Upper lobe of left lung (tissue), 6 donors: ENCODE data around the gene CNFN. TPM values are rescaled to one million over a fixed set of nuclear protein-coding genes. Genes with fewer than 3 reads are reported as not detected.

Experiments used
- ATAC-seq, 2 donors: fragments of 200-7000 bp; cut with Tn5 transposase; one replicate each; pipeline ENCODE4 v1.9.1; 2022; ENCODE audit warnings: mild to moderate bottlenecking in 2 of 2, moderate library complexity in 2 of 2; ENCODE audit not compliant: low FRiP score in 2 of 2
- DNase-seq, 2 donors: peaks; one replicate each; pipeline ENCODE4 v3.0.0-alpha.2; 2019 to 2020
- H3K27ac ChIP-seq, 4 donors: fragments of 200-600 bp; sonication (generic); one replicate each; pipeline ENCODE4 v1.5.1; 2016 to 2019
- H3K27me3 ChIP-seq, 4 donors: fragments of 200-600 bp; sonication (generic); one replicate each; pipeline ENCODE4 v1.5.1; 2017 to 2019
- H3K36me3 ChIP-seq, 4 donors: fragments of 200-600 bp; sonication (generic); one replicate each; pipeline ENCODE4 v1.5.1; 2016 to 2019
- H3K4me1 ChIP-seq, 4 donors: fragments of 200-600 bp; sonication (generic); one replicate each; pipeline ENCODE4 v1.5.1; 2018 to 2019
- H3K4me3 ChIP-seq, 4 donors: fragments of 200-600 bp; sonication (generic); one replicate each; pipeline ENCODE4 v1.5.1; 2017 to 2019; ENCODE audit warnings: mild to moderate bottlenecking in 2 of 4, moderate library complexity in 1 of 4
- H3K9me3 ChIP-seq, 4 donors: fragments of 200-600 bp; sonication (generic); one replicate each; pipeline ENCODE4 v1.5.1; 2018 to 2019
- CTCF ChIP-seq, 6 experiments: fragments of 450-650 bp in 4 of 6; fragments of 200-600 bp in 2 of 6; sonication (generic) in 2 of 6; IDR thresholded peaks; one replicate each; pipeline ENCODE4 v1.5.1; 2016 to 2019; ENCODE audit warnings: antibody characterized with exemption in 6 of 6
- EP300 ChIP-seq, 4 donors: sonication (generic); formaldehyde crosslinking; IDR thresholded peaks; one replicate each; pipeline ENCODE4 v1.5.1; 2017; ENCODE audit warnings: antibody characterized with exemption in 4 of 4, control low read depth in 2 of 4
- POLR2A ChIP-seq, 4 donors: fragments of 450-650 bp; IDR thresholded peaks; one replicate each; pipeline ENCODE4 v1.5.1; 2016 to 2017; ENCODE audit warnings: antibody characterized with exemption in 4 of 4, mild to moderate bottlenecking in 2 of 4
- POLR2AphosphoS5 ChIP-seq, 2 donors: sonication (generic); formaldehyde crosslinking; IDR thresholded peaks; one replicate each; pipeline ENCODE4 v1.5.1; 2017; ENCODE audit warnings: antibody characterized with exemption in 2 of 2
- WGBS, 2 donors: methylation state at CpG; one replicate each; pipeline ENCODE4 v1.1.5; 2017 to 2018; 5-methylcytosine and 5-hydroxymethylcytosine counted together
- total RNA-seq, 6 donors: library from RNA; depleted of rRNA in 4 of 6; stranded (reverse); fragments of >200 nt in 4 of 6; gene quantifications; one replicate each; pipeline versions ENCODE4 v1.1.0 to v1.2.1, GENCODE V29; 2016 to 2021
- donor health status: DM: no; HTN: no; CAD: no; lungs with moderate emphysema.
- donor health status: DM: no; HTN: yes; CAD: no; lungs with severe emphysema.

CNFN gene
- total RNA-seq: 10 to 100 TPM in 1 of 6 donors, under 1 TPM in 2, not detected in 3; 0.46 to 32.5 (median 0.94) TPM

- ATAC-seq: no peak
- Histone ChIP-seq H3K9me3 (no peaks in the 10 kb centered on the region), H3K4me1 (peaks cover 8 to 12% (median 10%) of the 10 kb centered on the region in 4 donors), H3K27ac (no peak within 1 kb of the TSS), H3K27me3 (peaks cover 0 to 16% (median 8%) of the 10 kb centered on the region in 4 donors), H3K36me3 (no peaks in the 10 kb centered on the region), H3K4me3 (no peak within 1 kb of the TSS)
- no peak for DNase-seq
- 50 to 53% methylated on average over 12 of the region's 12 CpGs for WGBS, 2 donors
- TF ChIP-seq POLR2AphosphoS5 (IDR thresholded peaks at IDR 0.05): no peak
- TF ChIP-seq CTCF (IDR thresholded peaks at IDR 0.05): no peak
- no peak for TF ChIP-seq POLR2A (IDR thresholded peaks at IDR 0.05)
- no peak for TF ChIP-seq EP300 (IDR thresholded peaks at IDR 0.05)
These were observed at the start of gene CNFN for GRCh38 chr19:42389899-42390298. Gene CNFN, minus strand, starts transcription at chr19:42390297. Its CDS starts 1,260 bp downstream, at chr19:42389037.

GRCh38 chr19:42436006-42436405 lies 45.9 kb upstream of the CNFN start:
- TF ChIP-seq POLR2AphosphoS5 (IDR thresholded peaks at IDR 0.05): no peak
- no peak for TF ChIP-seq CTCF (IDR thresholded peaks at IDR 0.05)
- TF ChIP-seq EP300 (IDR thresholded peaks at IDR 0.05): no peak
- no peak for TF ChIP-seq POLR2A (IDR thresholded peaks at IDR 0.05)
- peak in 1 of 2 donors; percentile 78 for DNase-seq
- Histone ChIP-seq H3K36me3 (no peaks in the 10 kb centered on the region), H3K9me3 (no peaks in the 10 kb centered on the region), H3K4me1 (peaks cover 18 to 38% (median 23%) of the 10 kb centered on the region in 4 donors), H3K27me3 (no peaks in the 10 kb centered on the region), H3K4me3 (no peak overlapping the region), H3K27ac (peak overlapping the region in 2 of 4 donors; percentile 4 to 52)
- WGBS, 2 donors: 46 to 57% methylated on average over 3 of the region's 3 CpGs
- peak in 1 of 2 donors; percentile 65 for ATAC-seq

- DNase-seq: no peak
- no peaks in the 10 kb centered on the region for H3K27me3 ChIP-seq
- no peak for TF ChIP-seq POLR2A (IDR thresholded peaks at IDR 0.05)
- no peak for TF ChIP-seq EP300 (IDR thresholded peaks at IDR 0.05)
- TF ChIP-seq CTCF (IDR thresholded peaks at IDR 0.05): no peak
- TF ChIP-seq POLR2AphosphoS5 (IDR thresholded peaks at IDR 0.05): no peak
- H3K4me3 ChIP-seq: no peak overlapping the region
- no peaks in the 10 kb centered on the region for H3K36me3 ChIP-seq
- WGBS, 2 donors: 92 to 95% methylated on average over 6 of the region's 6 CpGs
- H3K27ac ChIP-seq: peak overlapping the region in 1 of 4 donors; percentile 52
- H3K4me1 ChIP-seq: peaks cover 13 to 32% (median 19%) of the 10 kb centered on the region in 4 donors
- no peaks in the 10 kb centered on the region for H3K9me3 ChIP-seq
- no peak for ATAC-seq
These were observed 45.2 kb upstream of the CNFN start for GRCh38 chr19:42435316-42435715.

GRCh38 chr19:42433503-42434260 lies 43.6 kb upstream of the CNFN start:
- peak in 1 of 2 donors; percentile 64 for DNase-seq
- TF ChIP-seq EP300 (IDR thresholded peaks at IDR 0.05) (no peak), CTCF (IDR thresholded peaks at IDR 0.05) (peak; percentile 21 to 60 (median 48)), POLR2AphosphoS5 (IDR thresholded peaks at IDR 0.05) (peak; percentile 11 to 28)
- H3K4me1 ChIP-seq: peaks cover 13 to 20% (median 16%) of the 10 kb centered on the region in 4 donors
- H3K36me3 ChIP-seq: no peaks in the 10 kb centered on the region
- H3K27ac ChIP-seq: peak overlapping the region; percentile 34 to 73 (median 54)
- no peaks in the 10 kb centered on the region for H3K27me3 ChIP-seq
- H3K9me3 ChIP-seq: no peaks in the 10 kb centered on the region
- peak; percentile 78 to 81 for ATAC-seq
- WGBS, 2 donors: 37 to 42% methylated on average over 9 of the region's 9 CpGs
- H3K4me3 ChIP-seq: no peak overlapping the region
